Embryonic facial prominence (tissue), 1 donor: ENCODE measurements around the gene NEK7.
"Not testable (repeated sequence)": the region's sequence is repeated elsewhere in the genome, so short reads cannot be mapped to it uniquely, and the experiment has no call there.

Experiments
- DNase-seq: peaks from one replicate; pipeline ENCODE4 v3.0.0-alpha.2; 2016; ENCODE audit errors: extremely low spot score

The NEK7 gene

DNA sequence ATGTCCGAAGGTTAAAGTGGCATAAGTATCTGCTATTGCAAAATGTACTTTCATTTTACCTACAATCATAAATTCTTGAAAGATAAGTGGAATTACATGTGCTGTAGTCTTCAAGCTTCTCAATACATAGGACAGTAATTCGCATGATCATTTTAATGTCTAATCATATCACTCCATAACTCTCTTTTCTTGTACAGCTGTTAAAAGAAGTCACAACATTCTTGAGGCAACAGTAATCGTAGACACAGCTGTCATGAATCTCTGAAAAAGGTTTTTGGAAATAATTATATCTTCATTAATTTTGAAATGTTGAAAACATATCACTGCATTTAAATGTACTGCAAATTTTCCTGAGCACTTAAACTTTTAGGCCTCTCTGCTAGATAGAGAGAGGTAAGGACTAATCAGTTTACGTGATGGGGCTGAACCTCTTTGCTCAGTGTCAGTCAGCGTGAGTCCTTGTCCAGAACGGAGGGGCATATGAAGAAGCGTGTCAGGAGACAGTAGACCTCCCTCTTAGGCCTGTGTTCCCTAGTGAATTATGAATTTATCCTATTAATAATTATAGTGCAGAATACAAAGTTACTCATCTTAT is 133.4 kb downstream of the NEK7 start:
- no peak for DNase-seq

DNA sequence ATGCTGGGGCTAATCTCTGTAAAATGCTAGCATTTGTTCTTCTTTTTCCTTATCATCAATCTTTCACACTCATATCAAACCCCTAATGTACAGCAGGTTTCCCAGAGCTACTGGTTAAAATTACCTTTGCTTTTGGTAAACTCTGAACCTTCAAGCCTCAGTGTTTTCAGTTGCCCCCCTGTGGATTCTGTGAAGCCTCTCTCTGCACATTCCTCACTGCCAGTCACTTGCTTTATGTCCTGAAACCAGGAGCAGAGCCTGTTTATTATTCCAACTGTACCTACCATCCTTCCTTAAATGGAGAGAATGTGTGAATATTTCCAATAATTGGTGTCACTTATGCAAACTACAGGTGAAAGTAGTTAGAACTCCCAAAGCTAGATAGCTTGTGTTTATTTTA is 134.2 kb downstream of the NEK7 start:
- no peak for DNase-seq

DNA sequence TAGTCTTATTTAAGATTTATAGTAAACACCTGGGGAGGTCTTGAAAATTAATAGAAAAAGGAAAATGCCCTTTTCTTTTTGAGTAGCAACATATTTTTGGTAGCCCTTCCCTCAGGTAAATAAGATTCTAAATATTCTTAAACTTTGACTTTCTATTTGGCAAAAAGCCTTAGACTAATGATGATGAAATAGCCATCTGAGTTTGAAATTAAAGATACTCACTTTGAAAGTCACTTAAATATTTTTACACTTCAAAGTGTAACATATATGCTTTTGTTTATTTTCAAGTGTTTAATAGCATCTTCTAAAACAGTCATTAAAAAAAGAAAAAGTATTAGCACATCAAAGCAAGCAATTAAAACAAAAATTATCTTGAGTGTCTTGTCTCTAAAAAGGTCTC is 135.1 kb downstream of the NEK7 start:
- no peak for DNase-seq

DNA sequence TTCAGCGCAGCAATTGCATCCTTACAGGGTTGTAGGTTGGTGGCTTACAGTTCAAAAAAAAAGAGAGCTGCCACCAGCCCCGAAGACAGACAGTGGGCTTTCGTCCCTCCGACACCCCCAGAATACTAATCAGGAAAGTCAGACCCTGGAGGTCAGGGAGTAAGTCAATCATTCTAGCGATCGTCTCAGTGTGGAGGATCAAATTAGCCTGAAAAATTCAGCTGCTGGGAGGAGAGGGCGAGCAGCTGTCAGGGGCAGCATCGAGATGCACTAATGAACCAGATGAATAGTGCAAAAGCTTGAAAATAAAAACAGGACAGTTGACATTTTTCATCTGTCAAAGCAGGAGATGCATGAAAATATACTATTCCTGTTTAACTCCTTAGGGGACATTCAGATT is 138.4 kb downstream of the NEK7 start:
- DNase-seq = no peak

DNA sequence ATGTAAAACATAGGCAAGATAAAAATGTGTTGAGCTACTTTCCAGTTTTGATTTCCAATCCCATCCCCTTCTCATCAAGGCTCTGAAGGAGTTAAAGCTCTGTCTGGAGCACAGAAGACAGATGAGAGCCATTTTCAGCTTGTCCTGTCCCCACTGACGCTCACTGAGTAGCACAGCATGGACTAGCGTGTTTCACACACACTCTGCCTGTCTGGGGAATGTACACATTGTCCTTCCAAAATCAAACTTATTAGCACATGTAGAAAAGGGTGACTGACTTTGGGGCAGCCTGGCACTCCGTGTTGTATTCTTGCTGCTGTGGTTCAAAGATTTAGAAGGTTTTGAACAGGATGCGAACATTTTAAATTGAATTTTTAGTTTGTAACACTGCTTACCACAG is 139.2 kb downstream of the NEK7 start:
- DNase-seq = no peak

DNA sequence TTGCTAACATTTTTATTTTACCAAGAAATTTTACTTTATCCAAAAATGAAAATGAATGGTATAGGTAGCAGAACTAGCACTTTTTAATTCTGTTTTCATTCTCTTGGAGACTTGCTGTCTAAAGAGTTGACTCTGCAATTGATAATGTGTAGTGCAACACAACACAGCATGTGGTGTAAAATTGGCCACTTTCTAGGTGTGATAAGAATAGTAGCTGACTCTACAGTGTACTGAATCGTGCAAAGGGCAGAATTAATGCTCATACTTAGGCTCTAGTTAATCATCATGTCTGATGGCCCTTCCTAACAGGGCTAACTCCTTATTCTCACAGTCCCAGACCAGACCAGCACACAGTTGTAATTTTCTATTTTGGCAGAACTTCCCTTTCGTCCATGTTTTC is 140.5 kb downstream of the NEK7 start:
- DNase-seq = no peak

DNA sequence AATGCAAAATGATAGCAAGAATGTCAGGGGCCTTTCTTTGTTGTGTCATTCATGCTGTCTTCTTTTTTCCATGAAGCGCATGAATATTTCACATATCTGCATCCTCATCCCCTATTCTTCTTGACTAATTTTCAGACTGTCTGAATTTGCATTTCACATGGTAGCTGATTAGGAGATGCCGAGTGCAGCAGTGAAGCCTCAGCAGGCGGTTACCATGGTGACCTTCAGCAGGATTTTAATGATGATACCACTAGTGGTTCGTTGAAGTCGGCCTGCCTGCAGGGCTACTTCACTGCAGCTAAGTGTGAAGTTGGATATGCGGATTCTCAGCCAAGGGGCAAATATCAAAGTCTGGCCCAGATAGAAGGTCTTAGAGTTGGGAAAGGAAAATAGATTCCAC is 141.8 kb downstream of the NEK7 start:
- DNase-seq = no peak

DNA sequence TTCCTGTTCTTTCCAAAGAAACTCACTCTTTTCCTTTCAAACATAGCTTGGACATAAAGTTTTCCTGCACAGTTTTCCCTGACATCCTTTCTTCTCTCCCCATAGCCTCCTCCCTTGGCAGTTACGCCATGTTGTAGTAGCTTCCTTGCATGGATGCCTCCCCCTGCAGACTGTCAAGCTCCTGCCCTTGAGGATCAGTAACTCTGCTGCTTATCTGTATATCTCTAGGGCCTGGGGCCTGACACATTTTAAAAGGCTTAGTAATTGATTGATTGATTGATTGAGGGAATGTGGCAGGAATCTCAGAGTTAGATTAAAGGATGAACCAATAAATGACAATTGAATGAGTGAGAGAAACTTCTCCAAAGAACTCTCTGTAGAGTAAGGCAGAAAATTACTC is 143.7 kb downstream of the NEK7 start:
- no peak for DNase-seq

DNA sequence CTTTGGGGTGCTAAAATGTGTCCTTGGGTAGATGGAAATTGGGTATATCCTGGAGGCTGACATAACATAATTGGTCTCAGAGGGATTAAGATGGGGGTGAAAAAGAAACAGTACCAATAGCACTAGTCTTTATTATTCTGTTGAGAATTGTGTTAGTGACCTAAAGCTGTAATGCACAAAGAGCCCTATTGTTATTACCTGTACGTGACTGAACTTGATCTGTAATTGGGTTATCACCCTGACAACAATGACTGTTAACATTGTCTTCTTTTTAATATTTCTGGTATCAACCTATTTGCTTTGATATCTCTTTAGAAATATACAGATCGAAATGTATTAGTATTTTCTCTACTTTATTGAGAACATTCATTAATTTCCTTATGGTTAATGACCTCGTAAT is 147.6 kb downstream of the NEK7 start:
- no peak for DNase-seq

DNA sequence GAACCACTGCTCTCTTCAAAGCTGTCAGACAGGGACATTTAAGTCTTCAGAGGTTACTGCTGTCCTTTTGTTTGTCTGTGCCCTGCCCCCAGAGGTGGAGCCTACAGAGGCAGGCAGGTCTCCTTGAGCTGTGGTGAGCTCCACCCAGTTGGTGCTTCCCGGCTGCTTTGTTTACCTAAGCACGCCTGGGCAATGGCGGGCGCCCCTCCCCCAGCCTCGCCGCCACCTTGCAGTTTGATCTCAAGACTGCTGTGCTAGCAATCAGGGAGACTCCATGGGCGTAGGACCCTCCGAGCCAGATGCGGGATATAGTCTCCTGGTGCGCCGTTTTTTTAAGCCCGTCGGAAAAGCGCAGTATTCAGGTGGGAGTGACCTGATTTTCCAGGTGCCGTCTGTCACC is 158.0 kb downstream of the NEK7 start:
- DNase-seq = not testable (repeated sequence)

DNA sequence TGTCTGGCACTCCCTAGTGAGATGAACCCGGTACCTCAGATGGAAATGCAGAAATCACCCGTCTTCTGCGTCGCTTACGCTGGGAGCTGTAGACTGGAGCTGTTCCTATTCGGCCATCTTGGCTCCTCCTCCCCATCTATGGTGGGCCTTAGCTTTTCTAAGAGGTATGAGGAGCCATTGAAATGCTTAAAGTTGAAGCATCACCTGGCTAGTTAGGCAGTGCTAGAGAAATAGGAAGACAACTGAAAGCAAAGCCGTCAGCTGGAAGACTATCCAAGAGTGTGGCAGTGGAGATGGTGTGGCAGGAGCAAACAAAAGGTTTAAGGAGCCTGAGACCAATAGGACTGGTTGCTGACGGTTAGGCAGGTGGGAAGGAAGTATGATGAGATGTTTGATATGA is 158.5 kb downstream of the NEK7 start:
- not testable (repeated sequence) for DNase-seq

DNA sequence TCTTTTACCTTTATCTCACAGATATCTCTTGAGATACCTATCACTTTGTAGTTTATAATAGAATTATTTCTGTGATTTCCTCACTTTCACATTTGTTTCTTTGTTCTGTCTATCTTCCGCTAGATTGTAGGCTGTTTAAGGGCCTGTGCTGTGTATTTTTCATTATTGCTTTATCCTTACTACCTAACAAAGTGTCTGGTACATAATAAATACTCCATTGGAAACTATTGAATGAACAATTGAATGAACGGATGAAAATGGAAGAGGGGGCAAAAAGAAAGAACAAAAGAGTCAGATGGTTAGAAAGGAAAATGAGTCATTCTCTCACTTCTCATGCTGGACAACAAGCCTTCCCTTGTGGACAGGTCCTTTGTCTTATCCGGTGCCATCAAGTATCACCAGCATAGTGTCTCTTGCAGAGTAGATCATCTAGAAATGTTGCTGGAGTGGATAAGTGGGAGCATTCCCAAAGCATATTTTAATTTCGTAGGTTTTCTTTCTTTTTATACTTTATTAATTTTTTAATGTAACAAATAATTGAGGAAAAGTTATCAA is 159.8 kb downstream of the NEK7 start:
- no peak for DNase-seq

DNA sequence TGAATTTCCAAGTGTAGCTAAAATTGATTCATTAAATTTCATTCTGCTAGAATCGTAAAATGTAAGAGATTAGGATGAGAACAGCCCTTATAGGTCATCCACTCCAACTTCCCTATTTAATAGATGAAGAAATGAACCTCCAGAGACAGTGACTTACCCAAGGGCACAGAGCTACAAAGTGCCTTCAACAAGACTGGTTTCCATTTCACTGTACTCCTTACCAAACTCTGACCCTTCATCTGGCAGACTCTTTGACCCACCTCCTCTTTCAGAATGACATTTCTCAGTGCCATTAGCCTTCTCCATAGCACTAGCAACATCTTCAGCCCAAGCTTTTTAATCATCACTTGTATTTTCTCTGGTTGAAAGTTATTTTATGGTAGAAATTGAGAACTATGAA is 161.3 kb downstream of the NEK7 start:
- DNase-seq = no peak

DNA sequence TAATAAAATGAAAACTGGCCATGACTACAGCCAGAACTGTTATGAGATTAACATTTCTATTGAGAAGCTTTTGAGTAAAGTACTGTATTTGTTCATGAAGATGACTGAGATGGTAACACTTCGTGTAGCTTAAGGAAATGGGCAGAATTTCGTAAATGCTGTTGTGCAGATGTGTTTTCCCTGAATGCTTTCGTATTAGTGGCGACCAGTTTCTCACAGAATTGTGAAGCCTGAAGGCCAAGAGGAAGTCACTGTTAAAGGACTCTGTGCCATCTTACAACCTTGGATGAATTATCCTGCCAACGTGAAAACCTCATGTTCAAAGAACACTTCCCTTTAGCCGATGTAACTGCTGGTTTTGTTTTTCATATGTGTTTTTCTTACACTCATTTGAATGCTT is 164.0 kb downstream of the NEK7 start:
- no peak for DNase-seq

DNA sequence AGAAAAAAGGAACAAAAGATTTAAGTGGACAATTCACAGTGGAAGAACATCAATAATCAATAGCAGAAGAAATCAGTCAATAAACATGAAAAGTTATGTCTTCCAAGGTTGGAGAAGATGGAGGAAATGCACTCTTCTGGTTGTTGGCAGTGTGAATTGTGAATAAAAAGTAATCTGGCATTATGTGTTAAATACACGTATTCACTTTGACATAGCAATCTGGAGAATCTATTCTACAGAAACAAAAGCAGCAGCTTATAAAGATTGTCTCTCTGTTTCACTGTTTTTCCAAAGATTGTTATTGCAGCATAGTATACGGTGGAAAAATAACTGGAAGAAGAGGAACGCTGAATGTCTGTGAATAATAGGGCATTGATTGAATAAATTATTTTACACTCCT is 169.4 kb downstream of the NEK7 start:
- DNase-seq = no peak

DNA sequence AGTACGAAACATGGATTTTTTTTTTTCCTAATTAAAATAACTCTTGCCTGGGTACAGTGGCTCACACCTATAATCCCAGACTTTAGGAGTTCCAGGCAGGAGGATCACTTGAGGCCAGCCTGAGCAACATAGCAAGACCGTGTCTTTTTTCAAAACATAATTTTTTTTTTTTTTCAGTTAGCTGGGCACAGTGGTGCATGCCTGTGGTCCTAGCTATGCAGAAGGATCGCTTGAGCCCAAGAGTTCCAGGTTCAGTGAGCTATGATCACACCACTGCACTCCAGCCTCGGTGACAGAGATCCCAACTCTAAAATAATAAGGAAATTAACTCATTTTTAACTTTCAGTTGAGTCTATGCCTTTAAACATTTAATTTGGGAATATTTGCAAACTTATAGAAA is 170.1 kb downstream of the NEK7 start:
- DNase-seq = no peak

DNA sequence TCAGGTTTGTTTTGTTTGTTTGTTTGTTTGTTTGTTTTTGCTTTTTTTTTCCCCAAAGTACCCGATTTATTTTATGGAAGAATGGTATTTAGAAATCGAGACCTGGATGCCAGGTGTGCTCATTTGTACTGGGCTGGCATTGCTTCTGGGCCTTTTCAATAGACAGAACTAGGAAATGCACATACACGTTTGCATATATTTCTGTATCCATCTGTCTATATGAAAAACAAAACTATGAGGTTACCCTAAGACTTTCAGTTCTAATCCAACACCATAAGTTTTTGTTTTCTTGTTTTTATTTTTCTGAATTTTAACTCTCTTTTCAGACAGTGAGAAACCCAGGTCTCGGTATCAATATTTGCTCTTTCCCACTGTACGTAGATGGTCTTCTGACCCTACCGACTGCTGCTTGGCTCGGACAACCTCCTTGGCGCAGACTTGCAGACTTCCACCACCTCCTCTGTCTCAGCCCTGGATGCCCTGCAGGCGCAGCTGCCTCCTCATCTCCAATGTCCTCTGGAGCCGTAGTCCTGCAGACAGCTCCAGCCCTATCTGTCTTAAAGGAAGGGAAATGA is 171.7 kb downstream of the NEK7 start:
- no peak for DNase-seq

DNA sequence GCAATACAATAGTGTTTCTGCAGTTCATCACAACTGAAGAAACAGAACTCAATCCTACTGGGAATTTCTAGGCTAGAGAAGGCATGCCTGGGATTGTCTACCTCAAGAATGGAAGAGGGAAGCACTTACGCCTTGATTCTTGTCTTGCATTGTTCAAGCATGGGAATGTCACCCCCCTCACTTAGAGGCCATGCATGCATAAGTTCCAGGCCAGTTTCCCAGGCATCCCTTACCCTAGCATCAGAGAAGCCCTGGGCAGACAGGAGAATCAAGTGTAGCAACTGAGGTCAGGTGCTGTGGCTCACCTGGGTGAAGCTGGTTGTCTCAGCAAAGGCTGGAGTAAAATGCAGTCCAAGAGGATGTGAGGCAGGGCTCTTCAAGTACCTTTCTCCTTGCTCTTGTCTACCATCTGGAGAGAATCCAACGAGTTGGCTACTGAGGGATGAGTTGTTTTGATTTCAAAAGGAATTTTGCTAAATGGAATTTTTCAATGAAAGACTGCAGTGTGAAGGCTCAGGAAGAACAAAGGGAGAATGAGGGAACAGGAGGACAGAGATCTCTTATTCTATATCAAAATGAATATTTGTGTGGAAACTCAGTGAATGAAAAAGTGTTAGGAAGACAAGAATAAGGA is 174.3 kb downstream of the NEK7 start:
- DNase-seq = no peak

DNA sequence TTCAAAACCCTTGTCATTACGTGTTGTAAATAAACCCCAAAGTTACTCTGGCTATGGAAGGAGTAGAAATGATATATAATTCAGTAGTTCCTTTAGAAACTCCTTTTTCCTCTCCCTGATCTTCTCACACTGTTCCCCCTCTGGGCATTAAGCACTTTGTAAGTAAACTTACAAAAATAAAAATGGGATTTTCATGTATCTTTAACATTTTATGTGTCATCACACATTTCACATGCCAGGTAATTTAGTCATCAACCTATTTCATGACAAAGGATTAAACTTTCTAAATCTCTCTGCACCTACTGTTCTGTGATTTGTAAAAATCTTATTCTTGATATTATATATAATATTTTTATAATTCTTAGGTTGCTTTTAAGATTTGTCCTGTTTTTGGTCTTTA is 176.9 kb downstream of the NEK7 start:
- DNase-seq = no peak

DNA sequence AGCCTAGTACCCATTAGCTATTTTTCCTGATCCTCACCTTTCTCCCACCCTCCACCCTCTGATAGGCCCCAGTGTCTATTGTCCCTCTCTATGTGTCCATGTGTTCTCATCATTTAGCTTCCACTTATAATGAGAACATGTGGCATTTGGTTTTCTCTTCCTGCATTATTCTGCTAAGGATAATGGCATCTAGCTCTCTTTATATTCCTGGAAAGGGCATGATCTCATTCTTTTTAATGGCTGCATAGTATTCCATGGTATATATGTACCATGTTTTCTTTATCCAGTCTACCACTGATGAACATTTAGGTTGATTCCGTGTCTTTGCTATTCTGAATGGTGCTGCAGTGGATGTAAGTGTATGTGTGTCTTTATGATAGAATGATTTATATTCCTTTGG is 178.9 kb downstream of the NEK7 start:
- DNase-seq = no peak

DNA sequence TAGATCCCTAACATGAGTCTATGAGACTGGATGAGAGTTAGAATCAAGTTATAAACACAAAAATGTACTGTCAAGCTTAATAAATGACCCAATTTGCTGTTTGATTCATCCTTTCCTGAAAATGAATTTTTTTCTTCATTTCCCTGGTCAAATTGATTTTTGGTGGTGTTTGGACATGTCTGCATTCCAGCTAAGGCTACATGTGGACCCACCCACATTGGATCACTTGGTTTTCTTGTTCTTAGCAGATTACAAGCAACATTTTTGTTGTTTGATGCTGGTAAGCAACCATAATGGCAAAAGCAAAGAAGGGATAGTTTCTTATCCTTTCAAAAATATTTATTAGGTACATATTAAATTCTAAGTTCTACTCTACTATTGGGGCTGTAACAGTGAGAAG is 181.1 kb downstream of the NEK7 start:
- no peak for DNase-seq

DNA sequence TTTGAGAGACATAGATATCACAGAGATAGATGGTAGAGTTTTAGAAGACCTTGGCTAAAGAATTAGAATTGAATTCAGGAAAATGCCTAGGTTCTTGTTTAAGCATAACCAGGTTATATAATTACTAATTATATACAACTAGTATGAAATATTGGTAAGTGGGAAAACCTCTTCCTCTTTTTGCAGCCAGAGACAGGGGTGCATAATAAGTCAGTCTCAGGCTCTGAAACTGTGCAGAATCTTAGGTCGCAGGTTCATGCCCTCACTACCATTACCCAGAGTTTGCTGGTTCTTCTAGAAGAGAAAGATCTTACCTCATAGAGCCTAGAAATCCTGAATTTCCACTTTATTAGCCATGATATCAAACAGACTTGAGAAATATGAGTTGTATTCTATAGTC is 183.3 kb downstream of the NEK7 start:
- DNase-seq = no peak

DNA sequence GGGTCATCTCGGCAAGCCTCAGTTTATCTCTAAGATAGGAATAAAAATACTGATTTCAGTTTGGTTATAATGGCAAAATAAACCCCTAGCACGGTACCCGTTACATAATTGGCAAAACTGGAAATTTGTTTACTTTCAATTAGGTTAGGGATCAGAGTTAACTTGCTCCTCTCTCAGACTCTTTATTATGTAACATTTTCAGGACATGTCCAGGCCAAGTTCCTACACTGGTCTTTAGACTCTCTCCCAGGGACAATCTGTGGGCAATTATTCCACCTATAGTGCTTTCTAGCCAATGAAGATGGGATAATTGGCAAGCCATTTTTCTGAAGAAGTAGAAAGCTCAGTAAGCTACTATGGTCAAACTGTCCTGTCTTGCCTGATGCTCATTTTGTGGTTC is 189.4 kb downstream of the NEK7 start:
- DNase-seq = no peak

DNA sequence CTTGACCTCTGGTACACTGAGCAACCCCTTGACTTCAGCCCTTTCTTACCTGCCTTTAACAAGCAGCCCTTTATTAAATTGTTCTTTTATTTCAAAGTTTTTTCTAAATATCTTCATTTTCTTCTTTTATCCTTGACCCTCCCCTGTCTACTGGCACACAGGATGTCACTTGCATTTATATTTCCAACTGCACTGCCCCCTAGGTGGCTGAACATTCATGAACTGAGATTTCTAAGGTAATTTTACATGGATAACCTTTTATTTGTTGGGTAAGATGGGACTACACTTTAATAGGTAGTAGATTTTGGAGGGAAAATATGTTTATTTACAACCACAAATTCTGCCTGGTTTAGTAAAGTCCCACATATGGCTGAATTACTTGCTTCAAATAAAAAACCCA is 193.7 kb downstream of the NEK7 start:
- no peak for DNase-seq
